HCT116 (cell line): ENCODE data around the gene ITPR2. TPM values are rescaled to one million over a fixed set of nuclear protein-coding genes. Genes with fewer than 3 reads are reported as not detected.

Experiments
- ATAC-seq: fragments of 200-7000 bp; cut with Tn5 transposase; 2 replicates; pipeline ENCODE4 v1.9.1; 2020; ENCODE audit warnings: mild to moderate bottlenecking, moderate library complexity
- BruUV-seq: library from RNA; stranded (reverse); fragments of 400-500 nt; replicated peaks from 2 replicates; lab custom pipeline; 2021; lab: Mats Ljungman, UMichigan
- CTCF ChIA-PET: fragments of 300-600 bp; sonication (Branson Sonifier 250); formaldehyde crosslinking; loops from one replicate; lab custom pipeline; 2021; ENCODE audit warnings: antibody characterized with exemption; lab: Charles Lee
- POLR2A ChIA-PET: fragments of 300-600, 350-600 bp; sonication (Branson Sonifier 250); formaldehyde crosslinking; loops from one replicate; lab custom pipeline; 2021; ENCODE audit warnings: antibody characterized with exemption; lab: Charles Lee
- RAD21 ChIA-PET, 2 experiments: fragments of 300-600 bp; sonication (Branson Sonifier 250); formaldehyde crosslinking; loops; one replicate each; lab custom pipeline; 2023; ENCODE audit warnings: low total read pairs in 2 of 2; ENCODE audit not compliant: uncharacterized antibody in 2 of 2, unreplicated experiment in 2 of 2, low non-redundant PET in 1 of 2; lab: Charles Lee
- DNase-seq: peaks from one replicate; pipeline ENCODE4 v3.0.0-alpha.2; 2010; ENCODE audit warnings: low read depth, low spot score
- H2AFZ ChIP-seq: fragments of 200-600 bp; shearing (Covaris generic), sonication (generic); 2 replicates; pipeline ENCODE4 v1.6.1; 2017; ENCODE audit warnings: low read depth, mixed run types, mixed read lengths, antibody characterized with exemption, low read length; ENCODE audit not compliant: poor library complexity, severe bottlenecking
- H3K27ac ChIP-seq: 2 replicates; pipeline ENCODE4 v1.5.1; 2012; ENCODE audit warnings: low read depth, low read length
- H3K27me3 ChIP-seq: fragments of 200-600 bp; sonication (generic); 2 replicates; pipeline ENCODE4 v1.6.1; 2016; ENCODE audit warnings: mixed run types, low read length, mixed read lengths; ENCODE audit not compliant: insufficient read depth
- H3K36me3 ChIP-seq, 2 experiments: fragments of 200-500 bp in 1 of 2; fragments of 200-600 bp in 1 of 2; sonication (Bioruptor generic) in 1 of 2; sonication (generic) in 1 of 2; 2 replicates each; pipeline versions ENCODE4 v1.5.1 to v1.6.1; 2014 to 2016; ENCODE audit warnings: low read length in 2 of 2, inconsistent platforms in 1 of 2, mixed read lengths in 1 of 2, mixed run types in 1 of 2; ENCODE audit not compliant: insufficient read depth in 2 of 2, control insufficient read depth in 1 of 2
- H3K4me1 ChIP-seq, 2 experiments: fragments of 200-600 bp in 1 of 2; sonication (generic) in 1 of 2; 2 replicates each; pipeline versions ENCODE4 v1.5.1 to v1.6.1; 2012 to 2017; ENCODE audit warnings: low read length in 2 of 2, inconsistent platforms in 1 of 2, mild to moderate bottlenecking in 1 of 2, mixed read lengths in 1 of 2, mixed run types in 1 of 2, moderate library complexity in 1 of 2; ENCODE audit not compliant: insufficient read depth in 2 of 2, control insufficient read depth in 1 of 2
- H3K4me2 ChIP-seq: fragments of 200-600 bp; sonication (generic); 2 replicates; pipeline ENCODE4 v1.6.1; 2017; ENCODE audit warnings: mixed run types, low read length, mixed read lengths
- H3K4me3 ChIP-seq, 2 experiments: fragments of 200-600 bp in 1 of 2; sonication (generic) in 1 of 2; replicated peaks in 1 of 2; 2 replicates each; pipeline ENCODE4 v1.5.1; 2011 to 2016; ENCODE audit warnings: low read length in 2 of 2, control low read depth in 1 of 2, low read depth in 1 of 2, mild to moderate bottlenecking in 1 of 2, mixed read lengths in 1 of 2, mixed run types in 1 of 2
- H3K79me2 ChIP-seq: fragments of 200-600 bp; sonication (generic); 2 replicates; pipeline ENCODE4 v1.6.1; 2017; ENCODE audit warnings: mild to moderate bottlenecking, mixed run types, low read length, moderate library complexity, mixed read lengths; ENCODE audit not compliant: insufficient read depth
- H3K9ac ChIP-seq: fragments of 200-600 bp; sonication (generic); 2 replicates; pipeline ENCODE4 v1.6.1; 2016; ENCODE audit warnings: low read length, mixed read lengths
- H3K9me2 ChIP-seq: fragments of 200-600 bp; sonication (generic), shearing (Covaris generic); 2 replicates; pipeline ENCODE4 v1.6.1; 2017; ENCODE audit warnings: mixed run types, mild to moderate bottlenecking, moderate library complexity; ENCODE audit not compliant: insufficient read depth
- H3K9me3 ChIP-seq, 2 experiments: fragments of 200-500 bp in 1 of 2; fragments of 200-600 bp in 1 of 2; sonication (Bioruptor generic) in 1 of 2; sonication (generic) in 1 of 2; 2 replicates each; pipeline ENCODE4 v1.6.1; 2014 to 2017; ENCODE audit warnings: low read length in 2 of 2, mixed read lengths in 2 of 2, inconsistent platforms in 1 of 2, low read depth in 1 of 2, mild to moderate bottlenecking in 1 of 2, mixed run types in 1 of 2, moderate library complexity in 1 of 2; ENCODE audit not compliant: control insufficient read depth in 1 of 2, insufficient read depth in 1 of 2
- H4K20me1 ChIP-seq: fragments of 200-600 bp; sonication (generic), shearing (Covaris generic); 2 replicates; pipeline ENCODE4 v1.6.1; 2017; ENCODE audit warnings: mixed run types, mild to moderate bottlenecking, moderate library complexity; ENCODE audit not compliant: insufficient read depth
- ATF3 ChIP-seq: IDR thresholded peaks from 2 replicates; pipeline ENCODE4 v1.6.1; 2012
- CBX3 ChIP-seq: IDR thresholded peaks from 2 replicates; pipeline ENCODE4 v1.6.1; 2012; ENCODE audit warnings: low read depth
- CEBPB ChIP-seq: IDR thresholded peaks from 2 replicates; pipeline ENCODE4 v1.6.1; 2012; ENCODE audit warnings: low read depth
- EGR1 ChIP-seq: IDR thresholded peaks from 2 replicates; pipeline ENCODE4 v1.6.1; 2012; ENCODE audit warnings: low read depth
- EZH2 ChIP-seq: fragments of 200-600 bp; sonication (generic); IDR thresholded peaks from 2 replicates; pipeline ENCODE4 v1.6.1; 2017; ENCODE audit warnings: antibody characterized with exemption, mixed run types
- FOSL1 ChIP-seq: IDR thresholded peaks from 2 replicates; pipeline ENCODE4 v1.6.1; 2012; ENCODE audit warnings: low read depth
- JUND ChIP-seq: IDR thresholded peaks from 2 replicates; pipeline ENCODE4 v1.6.1; 2012
- MAX ChIP-seq: IDR thresholded peaks from 2 replicates; pipeline ENCODE4 v1.6.1; 2012
- POLR2AphosphoS5 ChIP-seq: IDR thresholded peaks from 2 replicates; pipeline ENCODE4 v1.6.1; 2011; ENCODE audit warnings: mild to moderate bottlenecking, low read depth, low read length, moderate library complexity
- REST ChIP-seq: IDR thresholded peaks from 2 replicates; pipeline ENCODE4 v1.6.1; 2012; ENCODE audit warnings: low read depth
- SP1 ChIP-seq: IDR thresholded peaks from 2 replicates; pipeline ENCODE4 v1.6.1; 2012; ENCODE audit warnings: low read depth
- SRF ChIP-seq: IDR thresholded peaks from 2 replicates; pipeline ENCODE4 v1.6.1; 2012; ENCODE audit warnings: low read depth
- TCF7L2 ChIP-seq: IDR thresholded peaks from 2 replicates; pipeline ENCODE4 v1.7.0; 2011; ENCODE audit warnings: borderline replicate concordance, inconsistent platforms; ENCODE audit not compliant: insufficient read depth, insufficient read length; ENCODE audit errors: extremely low read depth
- YY1 ChIP-seq: IDR thresholded peaks from 2 replicates; pipeline ENCODE4 v1.6.1; 2011; ENCODE audit warnings: low read length, low read depth, moderate library complexity, mild to moderate bottlenecking; ENCODE audit not compliant: insufficient replicate concordance; ENCODE audit errors: extremely low read depth
- ZBTB33 ChIP-seq: IDR thresholded peaks from 2 replicates; pipeline ENCODE4 v1.6.1; 2011; ENCODE audit warnings: mild to moderate bottlenecking, low read length, moderate library complexity; ENCODE audit not compliant: insufficient replicate concordance; ENCODE audit errors: extremely low read depth
- ZFX ChIP-seq: fragments of 450-650 bp; IDR thresholded peaks from 2 replicates; pipeline ENCODE4 v1.6.1; 2017
- ZNF274 ChIP-seq: fragments of 200-500 bp; sonication (Bioruptor generic); IDR thresholded peaks from 2 replicates; pipeline ENCODE4 v1.6.1; 2014; ENCODE audit warnings: mild to moderate bottlenecking, low read depth, low read length, inconsistent platforms
- intact Hi-C: fragments of 100-400 bp; cut with micrococcal nuclease; formaldehyde crosslinking; loops from 2 replicates; pipeline ENCODE4 v1.10.0; 2022
- total RNA-seq: library from RNA; stranded (reverse); gene quantifications from one replicate; pipeline ENCODE4 v1.2.1, GENCODE V29; 2021; ENCODE audit not compliant: unreplicated experiment

Gene ITPR2
- total RNA-seq, 1 experiment from 2014 or later = 6.5 TPM

- H3K4me3 ChIP-seq = no peak overlapping the region
- H3K27me3 ChIP-seq = no peaks in the 10 kb centered on the region
- H3K9ac ChIP-seq = no peak overlapping the region
- no peaks in the 10 kb centered on the region for H3K9me3 ChIP-seq
- TF ChIP-seq JUND = no peak
- no peak for TF ChIP-seq TCF7L2
- CTCF ChIA-PET = no interaction called here
- no peak overlapping the region for H2AFZ ChIP-seq
- H3K4me1 ChIP-seq = no peaks in the 10 kb centered on the region
- ATAC-seq (no peak), DNase-seq (no peak)
- intact Hi-C loops = no loop called here
- no peaks in the 10 kb centered on the region for H4K20me1 ChIP-seq
- BruUV-seq = no TSS peak
- RAD21 ChIA-PET = no interaction called here
- H3K36me3 ChIP-seq = no peaks in the 10 kb centered on the region
- no peak overlapping the region for H3K27ac ChIP-seq
- POLR2A ChIA-PET = no interaction called here
- H3K79me2 ChIP-seq = no peaks in the 10 kb centered on the region
- no peak overlapping the region for H3K4me2 ChIP-seq
- no peaks in the 10 kb centered on the region for H3K9me2 ChIP-seq
Measured at GRCh38 chr12:26383041-26383440, 450.0 kb downstream of the ITPR2 start.

- no peaks in the 10 kb centered on the region for H3K9me3 ChIP-seq
- no peaks in the 10 kb centered on the region for H4K20me1 ChIP-seq
- H3K9me2 ChIP-seq = no peaks in the 10 kb centered on the region
- no peak overlapping the region for H3K4me3 ChIP-seq
- no peak overlapping the region for H3K27ac ChIP-seq
- no peaks in the 10 kb centered on the region for H3K79me2 ChIP-seq
- ChIA-PET CTCF (no interaction called here), POLR2A (no interaction called here), RAD21 (no interaction called here)
- no peak overlapping the region for H3K4me2 ChIP-seq
- ATAC-seq (no peak), DNase-seq (no peak)
- H3K36me3 ChIP-seq = no peaks in the 10 kb centered on the region
- no peaks in the 10 kb centered on the region for H3K4me1 ChIP-seq
- intact Hi-C loops = no loop called here
- H3K27me3 ChIP-seq = no peaks in the 10 kb centered on the region
- BruUV-seq = no TSS peak
- no peak overlapping the region for H2AFZ ChIP-seq
- no peak overlapping the region for H3K9ac ChIP-seq
- TF ChIP-seq JUND (no peak), FOSL1 (no peak), ATF3 (no peak), ZFX (no peak), EGR1 (no peak), CEBPB (no peak), EZH2 (no peak), ZBTB33 (no peak), SRF (no peak), POLR2AphosphoS5 (no peak), YY1 (no peak), ZNF274 (no peak), MAX (no peak), REST (no peak), CBX3 (no peak), SP1 (no peak)
Measured at GRCh38 chr12:26380897-26381296, 452.1 kb downstream of the ITPR2 start.
